HG02884 (cell line): ENCODE data around the gene BUB1.
A peak's percentile ranks its signal among the peaks of the same experiment; 100 is the strongest.
"Not testable (repeated sequence)": the region's sequence is repeated elsewhere in the genome, so short reads cannot be mapped to it uniquely, and the experiment has no call there.

Source experiments
- ATAC-seq: cut with Tn5 transposase; IDR thresholded peaks from one replicate; pipeline ENCODE4 v1.9.1; 2021; ENCODE audit warnings: mild to moderate bottlenecking, moderate library complexity; ENCODE audit not compliant: unreplicated experiment

Gene BUB1

GRCh38 chr2:110659248-110659647 lies 18.6 kb downstream of the BUB1 start:
- no peak for ATAC-seq

DNA sequence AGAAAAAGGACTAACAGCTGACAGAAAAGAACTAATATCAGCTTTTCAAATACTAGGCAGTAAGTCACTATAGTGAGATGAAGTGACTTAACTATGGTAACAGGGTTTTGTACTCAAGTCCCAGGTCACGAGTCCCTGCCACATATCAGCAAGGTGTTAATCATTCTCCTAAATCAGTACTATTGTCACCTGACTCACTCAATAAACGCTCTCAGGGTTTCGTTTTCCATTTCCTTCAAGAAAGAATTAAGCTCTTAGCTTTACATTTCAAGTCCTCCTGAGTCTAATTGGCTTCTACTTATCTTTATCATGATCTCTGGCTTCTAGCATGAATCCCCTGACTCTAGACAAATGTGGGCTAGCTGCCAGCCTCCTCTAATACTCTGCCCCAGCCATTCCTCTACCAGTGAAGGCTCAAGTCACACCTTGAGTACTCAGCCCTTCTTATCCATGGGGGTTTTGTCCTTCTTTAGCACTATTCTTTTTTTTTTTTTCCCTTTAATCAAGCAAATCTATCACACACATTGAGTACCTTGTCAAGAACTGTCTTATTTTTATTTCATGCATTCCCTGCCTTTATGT lies 20.0 kb downstream of the BUB1 start:
- no peak for ATAC-seq

DNA sequence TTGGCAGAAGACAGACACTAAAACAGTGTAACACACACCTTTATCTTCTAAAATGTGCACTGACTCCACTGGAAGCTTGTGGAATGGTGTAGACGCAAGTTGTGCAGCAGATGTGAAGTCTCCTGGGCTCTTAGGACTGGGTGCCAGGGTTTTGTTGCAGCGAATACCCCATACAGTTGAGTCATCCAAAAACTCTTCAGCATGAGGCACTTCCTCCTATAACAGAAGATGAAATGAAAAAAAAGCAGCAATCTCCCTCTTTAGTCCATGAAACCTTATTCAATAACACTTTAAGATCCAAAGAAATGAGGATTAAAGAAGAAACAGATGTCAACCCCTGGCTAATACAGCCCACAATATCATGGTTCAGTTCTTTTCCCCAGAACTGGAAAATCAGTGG lies 22.2 kb downstream of the BUB1 start:
- no peak for ATAC-seq

- no peak for ATAC-seq
Measured at GRCh38 chr2:110653861-110654260, 24.0 kb downstream of the BUB1 start.

DNA sequence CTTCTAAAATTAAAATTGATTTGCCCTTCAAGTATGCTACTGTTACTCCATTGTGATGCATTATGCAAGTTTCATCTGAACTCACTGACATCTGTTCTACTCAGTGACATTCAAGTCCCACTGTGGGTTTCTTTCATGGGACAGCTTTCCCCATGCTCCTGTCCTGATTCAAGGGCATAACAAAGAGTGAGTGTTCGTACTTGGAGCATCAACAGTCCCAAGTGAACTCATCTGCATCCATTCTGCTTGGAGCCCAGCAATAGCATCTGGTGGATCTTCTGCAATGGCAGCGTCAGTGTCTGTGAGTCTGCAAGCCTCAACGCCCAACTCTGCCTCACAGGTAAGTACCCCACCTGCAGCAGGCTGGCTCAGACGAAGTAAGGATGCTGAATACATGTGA lies 27.5 kb downstream of the BUB1 start:
- ATAC-seq, result no peak

GRCh38 chr2:110647777-110648176 lies 30.1 kb downstream of the BUB1 start:
- no peak for ATAC-seq

DNA sequence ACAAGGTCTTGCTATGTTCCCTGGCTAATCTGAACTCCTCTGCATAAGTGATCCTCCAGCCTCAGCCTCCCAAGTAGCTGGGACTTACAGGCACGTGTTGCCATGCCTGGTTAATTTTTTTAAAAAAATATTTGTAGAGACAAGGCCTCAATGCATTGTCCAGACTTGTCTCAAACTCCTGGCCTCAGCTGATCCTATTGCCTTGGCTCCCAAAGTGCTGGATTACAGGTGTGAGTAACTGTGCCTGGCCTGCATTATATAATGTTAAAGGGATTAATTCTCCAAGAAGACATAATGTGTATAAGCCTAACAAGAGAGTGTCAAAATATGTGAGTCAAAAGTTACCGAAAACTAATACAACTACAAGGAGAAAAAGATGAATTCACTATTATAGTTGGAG lies 32.2 kb downstream of the BUB1 start:
- ATAC-seq, result no peak

- ATAC-seq, result no peak
Measured at GRCh38 chr2:110644357-110644756, 33.5 kb downstream of the BUB1 start.

DNA sequence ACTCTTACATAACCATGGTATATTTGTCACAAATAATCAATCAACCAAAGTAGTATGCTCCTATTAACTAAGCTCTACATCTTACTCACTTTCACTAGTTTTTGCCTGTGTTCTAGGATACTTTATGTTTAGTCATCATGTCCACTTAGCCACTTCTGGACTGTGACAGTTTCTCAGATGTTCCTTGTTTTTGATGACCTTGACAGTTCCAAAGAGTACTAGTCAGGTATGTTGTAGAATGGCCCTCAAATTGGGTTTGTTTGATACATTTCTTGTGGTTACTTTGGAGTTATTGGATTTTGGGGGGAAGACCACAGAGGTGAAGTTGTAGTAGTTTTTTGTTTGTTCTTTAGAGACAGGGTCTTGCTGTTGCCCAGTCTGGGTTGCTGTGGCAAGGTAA lies 35.5 kb downstream of the BUB1 start:
- no peak for ATAC-seq

DNA sequence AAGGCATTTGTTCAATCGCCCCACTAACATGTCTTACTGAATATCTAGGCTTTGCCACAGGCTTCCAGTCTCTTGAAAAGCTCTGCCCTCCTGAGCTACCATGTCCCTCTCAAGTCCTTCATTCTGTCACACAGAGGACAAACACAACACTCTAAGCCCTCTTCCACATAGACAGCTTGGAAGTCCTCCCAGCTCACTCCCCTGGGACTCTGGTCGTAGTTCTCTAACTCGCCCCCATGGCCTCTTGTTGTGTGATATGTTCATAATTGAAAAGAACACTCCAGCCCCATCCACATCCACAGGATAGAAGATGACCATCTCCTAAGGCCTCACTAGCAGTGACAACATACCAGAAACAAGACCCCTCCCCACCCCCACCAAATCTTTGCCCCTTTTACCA lies 37.9 kb downstream of the BUB1 start:
- ATAC-seq, result no peak

GRCh38 chr2:110638952-110639695 lies 38.7 kb downstream of the BUB1 start:
- no peak for ATAC-seq

DNA sequence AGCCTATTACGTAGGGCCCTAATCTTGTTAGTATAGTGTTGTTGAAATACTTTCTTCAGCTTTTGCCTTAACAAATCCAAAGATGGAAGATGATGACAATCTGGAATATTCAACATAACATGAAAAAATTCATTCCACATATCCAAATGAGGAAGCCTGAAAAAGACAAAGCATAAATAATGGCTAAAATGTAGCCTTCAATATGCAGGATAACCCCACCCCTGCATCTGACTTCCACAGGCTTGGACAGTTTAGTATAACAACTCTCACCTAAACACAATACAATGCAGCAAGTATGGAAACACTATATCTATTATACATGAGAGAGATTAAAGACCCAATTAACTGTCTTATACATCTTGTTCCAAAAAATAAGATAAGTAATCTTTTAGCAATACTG lies 39.9 kb downstream of the BUB1 start:
- ATAC-seq, result no peak

DNA sequence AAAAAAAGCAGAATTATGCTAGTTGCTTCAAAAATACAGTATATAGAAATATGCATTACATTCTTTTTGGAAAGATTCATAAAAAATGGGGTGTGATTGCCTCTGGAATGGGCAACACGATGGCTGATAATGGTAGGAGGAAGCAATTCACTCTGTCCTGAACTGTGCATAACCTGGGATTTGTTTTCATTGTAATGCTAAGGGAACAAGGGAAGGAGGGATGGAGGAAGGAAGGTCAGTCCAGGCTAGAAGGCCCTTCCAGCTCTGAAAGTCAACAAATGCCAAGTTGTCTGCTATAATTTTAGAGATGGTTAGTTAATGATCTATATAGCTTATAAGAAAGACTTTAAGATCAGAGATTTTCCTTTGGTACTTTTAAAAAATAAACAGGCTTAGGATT lies 40.8 kb downstream of the BUB1 start:
- ATAC-seq, result no peak

- not testable (repeated sequence) for ATAC-seq
Measured at GRCh38 chr2:110635949-110636628, 41.8 kb downstream of the BUB1 start.

- ATAC-seq, result not testable (repeated sequence)
Measured at GRCh38 chr2:110627348-110627747, 50.5 kb downstream of the BUB1 start.

- ATAC-seq, result not testable (repeated sequence)
Measured at GRCh38 chr2:110619326-110619939, 58.4 kb downstream of the BUB1 start.

DNA sequence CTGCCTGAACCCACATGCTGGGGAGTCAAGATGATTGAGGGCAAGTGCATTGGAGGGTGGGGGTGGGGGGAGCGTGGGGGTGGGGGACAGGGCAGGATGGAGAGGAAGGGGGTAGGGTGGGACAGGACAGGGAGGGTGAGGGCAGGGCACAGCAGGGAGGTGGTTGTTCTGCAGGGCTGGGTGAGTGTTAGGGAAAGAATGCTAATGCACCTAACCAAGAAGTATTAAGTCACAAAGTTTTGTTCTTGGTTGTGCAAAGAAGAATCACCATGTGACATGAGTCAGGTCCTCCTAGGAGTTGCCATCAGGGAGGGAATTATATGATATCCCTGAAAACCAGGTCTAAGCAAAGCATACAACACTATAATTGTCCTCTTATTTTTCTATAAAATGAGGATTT lies 63.9 kb downstream of the BUB1 start:
- ATAC-seq, result not testable (repeated sequence)

DNA sequence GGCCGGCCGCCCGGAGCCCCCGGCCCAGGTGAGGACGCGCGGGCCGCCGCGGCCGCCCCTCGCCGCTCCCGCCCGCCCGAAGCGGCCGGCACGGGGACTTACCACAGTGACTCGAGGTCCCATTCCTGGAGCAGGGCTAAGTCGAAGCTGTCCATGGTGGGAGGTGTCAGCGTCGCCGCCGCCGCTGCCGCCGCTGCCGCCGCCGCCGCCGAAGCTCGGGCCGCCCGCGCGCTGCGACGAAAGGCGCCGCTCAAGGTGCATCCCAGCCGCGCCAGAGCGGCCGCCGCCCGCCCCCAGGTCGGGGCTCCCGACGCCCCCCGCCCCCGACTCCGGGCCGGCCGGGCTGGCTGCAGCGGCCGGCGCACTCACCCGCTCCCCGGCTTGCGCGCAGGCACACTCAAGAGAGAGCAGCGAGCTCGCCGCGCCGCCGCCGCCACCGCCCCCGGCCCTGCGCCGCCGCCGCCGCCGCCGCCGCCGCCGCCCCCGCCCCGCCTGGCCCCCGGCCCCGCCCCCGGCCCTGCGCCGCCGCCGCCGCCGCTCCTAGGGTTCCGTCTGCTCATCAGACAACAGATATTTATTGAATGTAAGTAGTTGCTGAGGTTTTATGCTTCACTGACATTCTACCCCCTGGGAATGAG lies 67.1 kb downstream of the BUB1 start:
- not testable (repeated sequence) for ATAC-seq

GRCh38 chr2:110609843-110610612 lies 67.8 kb downstream of the BUB1 start:
- not testable (repeated sequence) for ATAC-seq

DNA sequence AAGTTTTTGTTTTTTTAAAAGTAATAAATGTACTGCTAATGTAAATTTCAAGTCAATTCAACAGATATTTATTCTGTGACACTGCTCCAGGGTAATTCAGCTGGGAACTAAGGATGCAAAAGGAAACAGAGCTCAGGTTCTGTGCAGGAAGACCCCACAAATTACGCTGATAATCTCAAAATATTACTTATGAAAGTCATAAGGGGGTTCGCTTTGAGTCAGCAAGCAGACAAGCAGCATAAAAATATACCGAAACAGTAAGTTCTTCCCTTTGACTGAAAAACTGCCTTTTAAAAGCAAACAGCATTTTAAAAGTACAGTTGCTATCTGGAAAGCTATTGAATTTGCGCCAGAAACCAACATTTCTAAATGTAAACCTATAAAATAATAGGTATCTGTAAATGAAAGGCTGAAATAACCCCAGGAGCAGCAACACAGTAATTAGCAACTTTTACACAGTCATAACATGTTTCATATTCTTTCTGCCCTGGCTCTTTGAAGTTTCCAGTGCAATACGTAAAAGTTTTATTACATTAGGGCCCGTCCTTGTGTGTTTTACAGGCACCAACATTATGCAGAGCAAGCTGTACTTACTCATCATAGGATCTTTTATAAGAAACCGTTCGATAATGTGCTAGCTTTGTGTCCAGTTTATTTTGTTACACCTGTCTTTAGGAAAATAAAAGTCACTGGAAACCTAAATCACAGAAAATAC lies 68.9 kb downstream of the BUB1 start:
- ATAC-seq, result peak; percentile 54
